DMS153 treated with DMSO at 0.1 percent for 48 hours (cell line): ENCODE measurements around the gene NGF.
"Not testable (repeated sequence)": the region's sequence is repeated elsewhere in the genome, so short reads cannot be mapped to it uniquely, and the experiment has no call there.

ENCODE experiments used
- DNase-seq: peaks from one replicate; lab custom pipeline; 2025; ENCODE audit not compliant: unreplicated experiment; lab: John Stamatoyannopoulos, UW

Gene NGF

DNA sequence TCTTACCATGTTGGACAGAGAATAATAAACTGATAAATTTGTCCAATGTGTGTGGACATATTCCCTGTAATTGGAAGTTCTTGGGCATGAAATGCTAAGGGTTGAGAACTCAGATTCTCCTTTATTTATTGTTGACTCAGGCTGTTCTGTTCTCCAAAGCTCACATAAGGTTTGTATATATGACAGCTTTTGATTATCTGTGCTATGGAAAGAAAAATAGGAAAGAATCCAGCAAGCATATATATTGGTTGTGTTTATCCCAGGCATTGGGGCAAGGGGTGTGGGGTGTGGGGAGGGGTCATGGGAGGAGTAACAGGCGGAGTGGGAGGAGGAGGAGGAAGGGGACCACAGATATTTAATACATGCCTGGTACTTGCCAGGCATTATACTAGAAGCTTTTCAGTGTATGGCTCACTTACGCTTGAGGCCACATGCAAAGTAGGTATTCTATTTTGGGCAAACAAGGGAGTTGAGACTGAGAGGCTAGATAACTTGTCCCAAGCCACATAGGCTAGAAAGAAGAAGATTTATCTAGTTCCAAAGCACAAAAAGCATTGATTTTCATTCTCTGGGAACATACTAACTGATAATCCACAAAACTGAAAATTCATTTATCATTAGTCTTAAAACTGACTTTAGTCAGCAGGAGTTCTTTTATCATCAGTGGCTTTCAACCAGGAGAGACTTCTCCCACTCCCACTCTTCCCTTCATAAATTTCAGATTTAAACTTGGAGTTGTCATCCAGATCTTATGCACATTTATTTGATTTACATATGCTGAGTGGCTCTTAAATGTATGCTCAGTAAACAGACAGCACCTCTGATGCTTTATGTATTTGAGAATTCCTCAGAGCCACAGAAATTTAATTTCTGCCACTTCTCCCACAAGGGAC lies 27.2 kb downstream of the NGF start:
- no peak for DNase-seq

GRCh38 chr1:115309504-115309903 lies 28.5 kb downstream of the NGF start:
- DNase-seq: not testable (repeated sequence)

DNA sequence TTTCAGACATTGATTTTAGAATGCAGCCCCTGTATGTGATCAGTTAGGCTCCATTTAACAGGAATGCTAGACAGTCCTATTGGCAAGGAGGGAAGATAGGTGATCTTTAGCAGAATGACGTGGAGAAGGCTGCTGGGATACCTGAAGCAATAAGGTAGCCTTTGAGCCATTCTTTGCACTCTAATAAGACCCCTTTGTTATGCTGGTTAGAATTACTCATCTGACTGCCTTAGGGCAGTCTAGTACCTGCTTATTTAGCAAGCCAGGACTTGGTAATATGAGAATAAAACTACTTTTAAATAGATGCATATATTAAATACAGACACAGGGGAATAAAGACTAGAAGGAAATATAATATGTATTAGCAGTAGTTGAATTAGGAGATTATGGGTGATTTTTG lies 29.1 kb downstream of the NGF start:
- no peak for DNase-seq

DNA sequence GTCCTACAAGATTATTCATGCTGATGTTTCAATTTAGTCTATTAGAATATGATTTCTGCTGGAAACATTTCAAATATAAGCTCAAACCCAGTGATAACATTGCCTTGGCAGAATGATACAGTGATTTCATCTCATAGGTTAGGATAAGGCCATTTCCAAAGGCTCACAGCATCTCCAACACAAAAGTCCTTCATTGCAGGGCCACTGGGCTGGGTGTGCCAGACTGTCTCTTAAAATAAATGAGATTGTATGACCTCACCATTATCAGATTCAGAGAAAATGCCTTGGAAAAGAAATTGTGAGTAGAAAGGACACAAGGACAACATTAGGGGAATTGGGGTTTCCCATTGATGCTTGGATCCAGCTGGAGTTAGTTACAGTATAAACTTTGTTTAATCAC lies 30.4 kb downstream of the NGF start:
- no peak for DNase-seq

- peak; percentile 26 for DNase-seq
Observed at GRCh38 chr1:115306146-115306545, 31.9 kb downstream of the NGF start.

- no peak for DNase-seq
Observed at GRCh38 chr1:115303364-115303763, 34.7 kb downstream of the NGF start.

GRCh38 chr1:115302390-115302961 lies 35.6 kb downstream of the NGF start:
- DNase-seq: no peak

GRCh38 chr1:115301438-115302020 lies 36.5 kb downstream of the NGF start:
- no peak for DNase-seq

DNA sequence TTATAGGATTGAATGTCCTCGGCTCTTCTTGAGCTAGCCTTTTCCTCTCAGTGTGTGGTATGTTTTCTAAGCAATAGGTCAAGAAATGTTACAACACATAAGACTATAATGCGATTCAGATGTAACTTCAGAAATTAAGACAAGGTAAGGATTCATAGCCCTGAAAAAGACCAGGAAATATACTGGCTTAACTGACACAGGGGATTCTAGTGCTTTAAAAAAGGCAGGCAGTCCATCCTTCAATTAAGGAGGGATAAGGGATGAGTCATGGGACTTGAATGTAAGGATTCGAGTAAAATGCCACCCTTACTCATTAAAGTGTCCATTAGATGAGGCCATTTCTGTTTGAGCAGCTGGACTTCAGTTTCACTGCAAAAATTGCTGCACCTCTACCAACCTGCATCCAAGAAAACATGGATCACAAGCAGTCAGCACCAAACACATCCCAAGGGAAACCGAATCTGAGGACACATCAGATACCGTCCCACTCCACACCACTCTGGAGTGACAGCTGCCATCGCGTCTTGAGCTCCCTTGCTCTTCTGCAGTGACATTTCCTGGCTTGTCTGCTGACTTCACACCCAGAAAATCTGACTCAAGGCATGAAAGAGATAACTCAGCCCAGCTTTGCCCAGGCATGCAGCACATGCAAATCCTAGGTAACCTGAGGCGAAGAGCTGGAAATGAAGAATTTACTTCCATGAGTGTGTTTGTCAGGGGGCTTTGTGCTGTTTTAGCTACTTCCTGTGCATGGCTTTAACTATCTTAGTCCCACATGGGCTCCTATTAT lies 37.8 kb downstream of the NGF start:
- no peak for DNase-seq

DNA sequence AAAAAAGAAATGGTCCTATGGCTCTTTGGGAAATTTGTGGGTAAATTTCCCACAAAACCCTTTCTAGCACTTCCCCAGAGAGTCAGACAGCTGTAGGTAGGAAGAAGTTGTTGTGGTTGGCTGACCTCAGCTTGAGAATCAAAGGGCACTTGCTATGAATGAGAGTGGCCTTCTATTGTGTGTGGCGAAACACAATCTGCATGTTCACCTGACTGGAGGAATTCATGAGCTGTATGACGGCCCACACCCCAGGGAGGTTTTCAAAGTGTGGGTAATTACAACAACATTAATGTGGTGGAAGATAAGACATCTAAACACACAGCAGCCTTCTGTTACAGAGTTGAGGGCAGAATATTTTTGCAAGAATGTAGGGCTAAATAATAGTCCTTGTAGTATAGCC lies 38.8 kb downstream of the NGF start:
- no peak for DNase-seq

DNA sequence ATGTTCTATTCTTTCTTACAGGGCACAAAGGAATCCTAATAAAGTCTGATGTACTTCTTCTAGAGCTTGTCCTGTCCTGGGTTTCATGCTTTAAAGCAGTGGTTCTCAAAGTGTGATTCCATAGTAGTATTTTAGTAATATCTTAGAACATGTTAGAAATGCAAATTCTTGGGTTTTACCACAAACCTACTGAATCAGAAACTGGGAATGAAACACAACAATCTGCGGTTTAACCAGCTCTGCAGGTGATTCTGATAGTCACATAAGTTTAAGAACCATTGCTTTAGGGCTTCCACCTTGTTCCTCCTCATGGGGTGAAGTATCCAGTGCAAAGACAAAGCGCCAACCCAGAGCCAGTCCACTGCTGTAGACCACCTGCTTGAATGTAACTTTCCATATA lies 41.1 kb downstream of the NGF start:
- DNase-seq: no peak

DNA sequence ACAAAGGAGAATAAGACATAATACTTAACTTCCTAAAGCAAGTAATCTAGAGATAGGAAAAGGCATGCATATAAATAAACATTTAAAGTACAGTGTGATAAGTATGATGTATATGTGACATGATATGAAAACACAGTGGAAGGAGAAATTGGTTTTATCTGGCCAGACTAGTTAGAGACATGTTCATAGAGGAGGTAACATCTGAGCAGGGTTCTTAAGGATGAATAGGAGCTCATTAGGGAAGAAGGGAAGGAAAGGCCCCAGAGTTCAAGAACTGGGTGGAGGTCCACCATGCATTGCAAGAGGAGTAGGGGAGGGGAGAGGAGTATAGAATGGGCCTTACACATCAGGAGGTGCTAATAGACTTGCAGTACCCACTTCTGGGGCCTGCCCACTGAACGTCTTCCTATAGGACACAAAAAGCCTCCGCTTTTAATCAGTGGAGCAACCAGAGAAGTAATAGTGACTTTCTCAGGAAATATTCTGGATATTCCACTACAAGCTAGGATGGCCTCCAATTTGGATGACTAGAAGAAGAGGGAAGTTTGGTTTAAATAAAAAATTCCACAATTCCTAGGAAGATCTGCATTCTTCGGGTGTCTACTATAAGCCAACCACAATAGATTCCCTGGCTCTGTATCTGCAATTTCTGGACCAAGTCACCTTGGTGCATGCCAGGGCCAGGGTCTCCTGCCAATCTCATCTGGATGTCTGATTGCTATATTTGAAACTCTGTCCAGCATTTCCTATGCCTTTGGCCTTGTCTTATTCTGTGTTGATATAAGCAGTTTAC lies 41.9 kb downstream of the NGF start:
- no peak for DNase-seq

- DNase-seq: no peak
Observed at GRCh38 chr1:115293899-115294298, 44.1 kb downstream of the NGF start.

DNA sequence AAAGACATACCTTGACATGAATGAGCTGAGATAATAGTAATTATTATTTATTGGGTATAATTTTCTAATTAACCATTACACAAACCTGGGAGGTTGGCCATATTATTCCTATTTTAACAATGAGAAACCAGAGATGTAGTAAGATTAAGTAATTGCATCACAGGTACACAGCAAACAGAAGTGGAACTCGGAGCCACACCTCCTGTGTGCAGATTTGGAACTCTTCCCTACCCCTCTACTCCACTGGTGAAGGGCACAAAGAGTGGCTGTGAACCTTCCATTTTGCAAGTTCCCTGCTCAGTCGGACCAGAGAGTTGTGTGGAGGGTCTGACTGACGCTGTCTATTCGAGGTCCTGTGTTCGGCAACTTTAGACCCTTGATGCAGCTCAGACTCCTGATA lies 45.0 kb downstream of the NGF start:
- DNase-seq: no peak

DNA sequence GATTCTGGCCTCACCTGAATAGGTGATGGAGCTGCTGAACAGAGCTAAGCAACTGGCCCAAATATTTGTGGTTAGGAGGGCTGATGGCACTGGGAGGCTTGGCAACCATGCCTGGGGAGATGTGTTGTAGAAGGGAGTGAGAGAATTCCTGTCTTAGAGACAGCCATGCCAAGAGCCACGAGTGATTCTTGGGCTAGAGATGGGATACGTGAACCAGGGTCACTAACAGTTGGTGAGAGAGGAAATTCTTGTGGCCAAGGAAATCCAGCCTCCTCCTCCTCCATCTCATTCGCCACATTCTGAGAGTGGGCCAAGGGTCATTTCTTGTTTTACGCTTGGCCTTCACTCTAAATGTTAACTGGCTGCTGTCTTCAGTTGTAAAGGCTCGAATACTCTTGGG lies 46.3 kb downstream of the NGF start:
- DNase-seq: no peak

DNA sequence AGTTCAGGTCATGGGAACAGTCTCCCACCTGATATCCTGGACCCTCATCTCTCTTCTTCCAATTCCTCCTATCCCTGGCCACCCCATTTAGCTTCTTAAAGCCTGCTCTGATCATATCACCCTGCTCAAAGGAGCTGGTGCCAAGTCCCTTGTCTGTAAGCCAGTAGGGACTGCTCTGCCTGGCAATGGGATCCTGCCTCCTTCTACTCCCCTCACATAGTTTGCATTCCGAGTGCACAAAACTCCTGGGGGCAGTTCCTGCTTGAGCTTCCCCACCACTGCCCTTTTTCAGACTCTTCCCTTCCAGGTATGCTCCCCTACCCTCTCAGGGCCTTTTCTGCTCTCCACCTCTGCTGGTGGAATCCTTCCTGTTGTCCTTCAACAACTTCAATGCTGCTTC lies 48.1 kb downstream of the NGF start:
- DNase-seq: no peak

GRCh38 chr1:115288591-115289198 lies 49.4 kb downstream of the NGF start:
- no peak for DNase-seq

GRCh38 chr1:115286431-115287205 lies 51.4 kb downstream of the NGF start:
- no peak for DNase-seq

DNA sequence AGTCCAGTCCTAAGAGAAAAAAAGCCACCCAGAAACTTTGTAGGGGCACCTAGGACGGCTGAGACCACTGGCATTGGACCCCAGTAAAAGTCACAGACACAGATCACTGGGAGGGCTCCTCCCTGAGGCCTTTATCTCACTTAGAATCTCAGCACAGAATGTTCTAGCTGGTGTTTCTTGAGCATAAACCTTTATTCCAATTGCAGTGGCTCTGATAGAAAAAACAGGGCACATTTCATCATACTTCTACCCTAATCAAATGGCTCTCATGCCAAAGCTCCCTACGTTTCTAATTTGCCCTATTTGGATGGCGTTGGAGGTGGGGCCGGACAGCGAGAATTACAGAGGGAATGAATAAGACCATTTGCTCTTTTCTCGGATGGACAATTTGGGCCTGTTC lies 53.8 kb downstream of the NGF start:
- DNase-seq: no peak
